ENCODE results near the gene CTAG1A.
"Not testable (repeated sequence)": the region's sequence is repeated elsewhere in the genome, so short reads cannot be mapped to it uniquely, and the experiment has no call there.

CTAG1A gene

GRCh38 chrX:154620767-154621414 lies 36.0 kb downstream of the CTAG1A start:
- not testable (repeated sequence) for DNase-seq

DNA sequence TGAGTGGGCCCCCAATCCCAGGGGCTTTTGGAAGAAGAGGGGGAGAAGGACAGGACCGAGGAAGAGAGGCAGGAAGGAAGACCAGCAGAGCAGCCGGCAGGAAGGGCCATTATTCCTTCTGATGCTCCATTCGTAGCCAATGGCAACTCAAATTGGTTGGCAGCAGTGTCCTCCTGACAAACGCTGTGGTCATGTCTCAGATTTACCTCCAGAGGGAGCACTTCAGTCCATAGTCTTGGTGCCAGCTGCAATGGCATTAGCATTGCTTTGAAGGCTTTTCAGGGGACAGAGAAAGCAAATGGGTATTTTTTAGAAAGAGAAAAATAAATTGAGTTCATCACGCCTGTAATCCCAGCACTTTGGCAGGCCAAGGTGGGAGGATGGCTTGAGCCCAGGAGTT lies 44.0 kb downstream of the CTAG1A start:
- DNase-seq: not testable (repeated sequence)

GRCh38 chrX:154630949-154631348 lies 46.0 kb downstream of the CTAG1A start:
- not testable (repeated sequence) for DNase-seq

DNA sequence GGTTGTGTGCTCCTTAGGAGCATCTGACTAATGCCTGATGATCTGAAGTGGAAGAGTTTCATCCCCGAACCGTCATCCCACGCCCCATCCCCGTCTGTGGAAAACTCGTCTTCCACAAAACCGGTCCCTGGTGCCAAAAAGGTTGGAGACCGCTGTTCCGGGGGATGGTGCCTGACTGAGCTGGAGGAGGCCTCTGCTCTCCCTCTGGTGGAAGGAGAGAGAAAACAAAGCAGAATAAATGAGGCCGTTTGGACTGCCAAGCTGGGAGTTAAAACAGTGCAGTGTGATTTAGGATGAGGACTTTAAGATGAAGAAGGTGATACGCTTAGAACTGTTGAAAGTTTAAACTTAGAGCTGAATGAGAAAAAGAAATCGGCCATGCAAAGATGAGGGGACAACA lies 48.7 kb downstream of the CTAG1A start:
- not testable (repeated sequence) for DNase-seq

All from activated CD8-positive, alpha-beta memory T cell treated with anti-CD3 and anti-CD28 coated beads, Interleukin-2, amount 50 U/mL, for 48 hours (primary cell).